PC-3 (cell line): ENCODE measurements around the gene IL21.

Experiments used
- CTCF ChIP-seq: fragments of 300-600 bp; sonication (generic); conservative IDR thresholded peaks from 2 replicates; pipeline ENCODE4 v1.5.1; 2017; ENCODE audit warnings: antibody characterized with exemption, low read depth, mild to moderate bottlenecking, low read length
- EZH2 ChIP-seq: fragments of 300-600 bp; sonication (generic); IDR thresholded peaks from one replicate; pipeline ENCODE4 v1.6.1; 2017; ENCODE audit warnings: antibody characterized with exemption, mild to moderate bottlenecking, low read length; ENCODE audit not compliant: unreplicated experiment
- EZH2phosphoT487 ChIP-seq: fragments of 300-600 bp; sonication (generic); IDR thresholded peaks from 2 replicates; pipeline ENCODE4 v1.6.1; 2018; ENCODE audit warnings: mild to moderate bottlenecking, antibody characterized with exemption, low read length, borderline replicate concordance

- TF ChIP-seq CTCF = no peak
- TF ChIP-seq EZH2 = no peak
- TF ChIP-seq EZH2phosphoT487 = no peak
Measured at GRCh38 chr4:122635205-122635604, 14.3 kb upstream of the IL21 start.
